ENCODE measurements around the gene CTIF. TPM values are rescaled to one million over a fixed set of nuclear protein-coding genes. Genes with fewer than 3 reads are reported as not detected.

CTIF gene
- total RNA-seq, 2 experiments from 2014 or later = 0.06 to 0.38 TPM

- CTCF ChIA-PET (ENCODE audit: unreplicated experiment) = no interaction called here
- no peaks in the 10 kb centered on the region for H4K20me1 ChIP-seq (ENCODE audit: insufficient read depth, low read length)
- no peaks in the 10 kb centered on the region for H3K79me2 ChIP-seq (ENCODE audit: insufficient read depth, low read depth, low read length)
- no peaks in the 10 kb centered on the region for H3K4me1 ChIP-seq (ENCODE audit: insufficient read depth, low read length, poor library complexity, severe bottlenecking)
- no peak for DNase-seq (ENCODE audit: low spot score)
- no peaks in the 10 kb centered on the region for H3K9me3 ChIP-seq (ENCODE audit: low read length)
- POLR2A ChIA-PET = interaction anchor here (0.7 kb wide), 1 partner anchor 466 kb away, joined by 3 read pairs; no protein-coding TSS in a partner anchor
- intact Hi-C loops (cut with micrococcal nuclease; ENCODE audit: unreplicated experiment) = no loop called here
- no peak overlapping the region for H2AFZ ChIP-seq (ENCODE audit: low read length)
- H3K36me3 ChIP-seq (ENCODE audit: insufficient read depth, low read length) = no peaks in the 10 kb centered on the region
- no peaks in the 10 kb centered on the region for H3K9me2 ChIP-seq (ENCODE audit: insufficient read depth, low read length)
- no TSS peak for BruUV-seq (replicated peaks)
- H3K4me3 ChIP-seq (ENCODE audit: low read depth, low read length, poor library complexity, severe bottlenecking) = no peak overlapping the region
- H3K4me2 ChIP-seq (ENCODE audit: low read length) = no peak overlapping the region
- no peak overlapping the region for H3K27ac ChIP-seq (ENCODE audit: low read depth, low read length, poor library complexity, severe bottlenecking)
- TF ChIP-seq CTCF (conservative IDR thresholded peaks at IDR 0.05; ENCODE audit: low read length) (no peak), EZH2phosphoT487 (IDR thresholded peaks at IDR 0.05; ENCODE audit: borderline replicate concordance, low read depth, low read length) (no peak)
Measured at GRCh38 chr18:48707636-48708296, 168.9 kb downstream of the CTIF start.

GRCh38 chr18:48708807-48709206, 170.0 kb downstream of the CTIF start:
- ChIA-PET CTCF (ENCODE audit: unreplicated experiment) (no interaction called here), POLR2A (interaction anchor here (0.7 kb wide), 1 partner anchor 465 kb away, joined by 3 read pairs; no protein-coding TSS in a partner anchor)
- Histone ChIP-seq H3K4me2 (ENCODE audit: low read length) (no peak overlapping the region), H3K79me2 (ENCODE audit: insufficient read depth, low read depth, low read length) (no peaks in the 10 kb centered on the region), H3K36me3 (ENCODE audit: insufficient read depth, low read length) (no peaks in the 10 kb centered on the region), H4K20me1 (ENCODE audit: insufficient read depth, low read length) (no peaks in the 10 kb centered on the region), H3K27ac (ENCODE audit: low read depth, low read length, poor library complexity, severe bottlenecking) (no peak overlapping the region), H3K4me1 (ENCODE audit: insufficient read depth, low read length, poor library complexity, severe bottlenecking) (no peaks in the 10 kb centered on the region), H3K4me3 (ENCODE audit: low read depth, low read length, poor library complexity, severe bottlenecking) (no peak overlapping the region), H3K9me3 (ENCODE audit: low read length) (no peaks in the 10 kb centered on the region), H2AFZ (ENCODE audit: low read length) (no peak overlapping the region), H3K9me2 (ENCODE audit: insufficient read depth, low read length) (no peaks in the 10 kb centered on the region)
- TF ChIP-seq EZH2phosphoT487 (IDR thresholded peaks at IDR 0.05; ENCODE audit: borderline replicate concordance, low read depth, low read length) (no peak), CTCF (conservative IDR thresholded peaks at IDR 0.05; ENCODE audit: low read length) (no peak)
- BruUV-seq (replicated peaks) = no TSS peak
- no peak for DNase-seq (ENCODE audit: low spot score)
- intact Hi-C loops (cut with micrococcal nuclease; ENCODE audit: unreplicated experiment) = no loop called here

- TF ChIP-seq CTCF (conservative IDR thresholded peaks at IDR 0.05; ENCODE audit: low read length) (no peak), EZH2phosphoT487 (IDR thresholded peaks at IDR 0.05; ENCODE audit: borderline replicate concordance, low read depth, low read length) (no peak)
- H3K36me3 ChIP-seq (ENCODE audit: insufficient read depth, low read length) = no peaks in the 10 kb centered on the region
- H3K27ac ChIP-seq (ENCODE audit: low read depth, low read length, poor library complexity, severe bottlenecking) = no peak overlapping the region
- ChIA-PET CTCF (ENCODE audit: unreplicated experiment) (no interaction called here), POLR2A (no interaction called here)
- H3K4me1 ChIP-seq (ENCODE audit: insufficient read depth, low read length, poor library complexity, severe bottlenecking) = no peaks in the 10 kb centered on the region
- no peaks in the 10 kb centered on the region for H3K9me3 ChIP-seq (ENCODE audit: low read length)
- no peaks in the 10 kb centered on the region for H4K20me1 ChIP-seq (ENCODE audit: insufficient read depth, low read length)
- H3K4me3 ChIP-seq (ENCODE audit: low read depth, low read length, poor library complexity, severe bottlenecking) = no peak overlapping the region
- no peak overlapping the region for H3K4me2 ChIP-seq (ENCODE audit: low read length)
- intact Hi-C loops (cut with micrococcal nuclease; ENCODE audit: unreplicated experiment) = no loop called here
- H3K79me2 ChIP-seq (ENCODE audit: insufficient read depth, low read depth, low read length) = no peaks in the 10 kb centered on the region
- no peak overlapping the region for H2AFZ ChIP-seq (ENCODE audit: low read length)
- no peaks in the 10 kb centered on the region for H3K9me2 ChIP-seq (ENCODE audit: insufficient read depth, low read length)
- BruUV-seq (replicated peaks) = no TSS peak
- DNase-seq (ENCODE audit: low spot score) = no peak
Measured at GRCh38 chr18:48709371-48710062, 170.7 kb downstream of the CTIF start.

Data from OCI-LY7 (cell line).